GM12873 (cell line): Measurements from ENCODE around the gene LMOD3.

Experiments used
- CTCF ChIP-seq: IDR thresholded peaks from 2 replicates; pipeline ENCODE4 v1.5.1; 2012; ENCODE audit warnings: low read depth, mild to moderate bottlenecking, moderate library complexity, low read length, control low read depth; ENCODE audit not compliant: insufficient read depth; ENCODE audit errors: missing control alignments

The LMOD3 gene

GRCh38 chr3:69085833-69086722, 36.3 kb downstream of the LMOD3 start:
- no peak for TF ChIP-seq CTCF

GRCh38 chr3:69085168-69085832, 37.1 kb downstream of the LMOD3 start:
- TF ChIP-seq CTCF, result no peak

GRCh38 chr3:69084326-69085167, 37.8 kb downstream of the LMOD3 start, which contains the start of gene ARL6IP5:
TSS of gene ARL6IP5 (plus strand) at chr3:69084937. CDS start at chr3:69085048, 111 bp downstream.
- TF ChIP-seq CTCF, result no peak

- TF ChIP-seq CTCF, result no peak
These were observed 39.6 kb downstream of the LMOD3 start for GRCh38 chr3:69082805-69083204.

- TF ChIP-seq CTCF, result no peak
These were observed 40.0 kb downstream of the LMOD3 start for GRCh38 chr3:69082361-69082760.

- TF ChIP-seq CTCF, result no peak
These were observed 40.7 kb downstream of the LMOD3 start for GRCh38 chr3:69081583-69082262.
